ENCODE data around the gene CD79B. TPM values are rescaled to one million over a fixed set of nuclear protein-coding genes. Genes with fewer than 3 reads are reported as not detected.
A peak's percentile ranks its signal among the peaks of the same experiment; 100 is the strongest.

CD79B gene
- polyA plus RNA-seq, 1 of the 3 experiments (the other 2 are of a cell fraction) = 0.10 TPM

- H3K79me2 ChIP-seq (ENCODE audit: insufficient read depth) = no peaks in the 10 kb centered on the region
- peaks cover 6 to 12% of the 10 kb centered on the region in 2 experiments; a peak in 3 of 4 replicates for H3K4me1 ChIP-seq (ENCODE audit: control insufficient read depth in 1 of 2, insufficient read depth in 2 of 2, low read depth in 1 of 2, low read length in 1 of 2)
- no peaks in the 10 kb centered on the region for H3K9me3 ChIP-seq
- H3K36me3 ChIP-seq (replicated peaks in 1 of 2; ENCODE audit: control insufficient read depth in 1 of 2, insufficient read depth in 2 of 2, low read length in 1 of 2) = no peaks in the 10 kb centered on the region
- no peaks in the 10 kb centered on the region for H4K20me1 ChIP-seq (ENCODE audit: insufficient read depth)
- H3F3A ChIP-seq (replicated peaks; ENCODE audit: insufficient read depth) = no peaks in the 10 kb centered on the region
- 95% methylated on average over 14 of the region's 14 CpGs for WGBS (ENCODE audit: low lambda C conversion rate)
- no peak within 1 kb of the TSS for H3K9ac ChIP-seq
- H3K9me2 ChIP-seq = no peaks in the 10 kb centered on the region
- no peaks in the 10 kb centered on the region for H3K27me3 ChIP-seq (ENCODE audit: insufficient read depth)
- H3K27ac ChIP-seq (ENCODE audit: low read depth in 2 of 2, low read length in 1 of 2) = no peak within 1 kb of the TSS
- POLR2A ChIA-PET = no interaction called here
- no peak within 1 kb of the TSS for H2AFZ ChIP-seq (ENCODE audit: low read depth)
- H3K4me2 ChIP-seq = 0 out of 2 replicates have a peak within 1 kb of the TSS, but pooled peaks have one; percentile 56
- H3K4me3 ChIP-seq (ENCODE audit: low read depth in 2 of 2, low read length in 1 of 2) = no peak within 1 kb of the TSS
- CTCF ChIA-PET = interaction anchor here (1.2 to 3.1 kb wide), 5 partner anchors 17 to 56 kb away, joined by 4 to 14 read pairs (median 5); partner anchors contain the start of gene GH1
- no peak for DNase-seq
- no peak for TF ChIP-seq PBX3 (IDR thresholded peaks at IDR 0.05)
- TF ChIP-seq GABPA (IDR thresholded peaks at IDR 0.05; ENCODE audit: low read depth) = no peak
- TF ChIP-seq RXRA (IDR thresholded peaks at IDR 0.05; ENCODE audit: borderline replicate concordance, low read depth) = no peak
- TF ChIP-seq EZH2phosphoT487 (IDR thresholded peaks at IDR 0.05; ENCODE audit: borderline replicate concordance, low read depth) = no peak
- no peak for TF ChIP-seq EP300 (IDR thresholded peaks at IDR 0.05; ENCODE audit: borderline replicate concordance in 1 of 2, low read depth in 1 of 2, low read length in 1 of 2)
- no peak for TF ChIP-seq CHD2 (IDR thresholded peaks at IDR 0.05; ENCODE audit: low read length, partially characterized antibody)
- TF ChIP-seq POLR2AphosphoS5 (IDR thresholded peaks at IDR 0.05; ENCODE audit: low read depth, low read length) = no peak
- no peak for TF ChIP-seq RCOR1 (IDR thresholded peaks at IDR 0.05; ENCODE audit: low read length)
- no peak for TF ChIP-seq FOXJ3 (CRISPR knock-in tag; IDR thresholded peaks at IDR 0.05)
Measured at GRCh38 chr17:63972796-63973195, 40.7 kb upstream of the CD79B start, which contains the start of gene SCN4A. Gene SCN4A (minus strand): TSS chr17:63972918. CDS start chr17:63972841, 77 bp downstream.

- no peaks in the 10 kb centered on the region for H4K20me1 ChIP-seq (ENCODE audit: insufficient read depth)
- no peak for DNase-seq
- WGBS (ENCODE audit: low lambda C conversion rate) = 75% methylated on average over 10 of the region's 10 CpGs
- TF ChIP-seq NFIC (IDR thresholded peaks at IDR 0.05; ENCODE audit: borderline replicate concordance) (no peak), POLR2AphosphoS5 (IDR thresholded peaks at IDR 0.05; ENCODE audit: low read depth, low read length) (no peak), RCOR1 (IDR thresholded peaks at IDR 0.05; ENCODE audit: low read length) (no peak), MXI1 (IDR thresholded peaks at IDR 0.05; ENCODE audit: low read depth, low read length) (no peak), IRF3 (IDR thresholded peaks at IDR 0.05; ENCODE audit: low read depth, low read length) (no peak), EP300 (IDR thresholded peaks at IDR 0.05; ENCODE audit: borderline replicate concordance in 1 of 2, low read depth in 1 of 2, low read length in 1 of 2) (no peak), RXRA (IDR thresholded peaks at IDR 0.05; ENCODE audit: borderline replicate concordance, low read depth) (no peak), NRF1 (IDR thresholded peaks at IDR 0.05; ENCODE audit: low read depth, low read length) (no peak), USF2 (IDR thresholded peaks at IDR 0.05; ENCODE audit: borderline replicate concordance, low read depth, low read length) (no peak)
- no peaks in the 10 kb centered on the region for H3K36me3 ChIP-seq (replicated peaks in 1 of 2; ENCODE audit: control insufficient read depth in 1 of 2, insufficient read depth in 2 of 2, low read length in 1 of 2)
- no peaks in the 10 kb centered on the region for H3K27me3 ChIP-seq (ENCODE audit: insufficient read depth)
- H3F3A ChIP-seq (replicated peaks; ENCODE audit: insufficient read depth) = no peaks in the 10 kb centered on the region
- no peaks in the 10 kb centered on the region for H3K9me2 ChIP-seq
- H3K9me3 ChIP-seq = no peaks in the 10 kb centered on the region
- ChIA-PET POLR2A (no interaction called here), CTCF (interaction anchor here (1.1 to 4.1 kb wide), 5 partner anchors 18 to 164 kb away, joined by 3 to 22 read pairs (median 11); no protein-coding TSS in a partner anchor)
- H3K79me2 ChIP-seq (ENCODE audit: insufficient read depth) = no peaks in the 10 kb centered on the region
- no peak overlapping the region for H3K27ac ChIP-seq (ENCODE audit: low read depth in 2 of 2, low read length in 1 of 2)
- H3K4me3 ChIP-seq (ENCODE audit: low read depth in 2 of 2, low read length in 1 of 2) = no peak overlapping the region
- no peak overlapping the region for H2AFZ ChIP-seq (ENCODE audit: low read depth)
- peaks cover 4 to 6% of the 10 kb centered on the region in 2 experiments; a peak in 3 of 4 replicates for H3K4me1 ChIP-seq (ENCODE audit: control insufficient read depth in 1 of 2, insufficient read depth in 2 of 2, low read depth in 1 of 2, low read length in 1 of 2)
- no peak overlapping the region for H3K4me2 ChIP-seq
- no peak overlapping the region for H3K9ac ChIP-seq
Measured at GRCh38 chr17:63969278-63969677, 37.1 kb upstream of the CD79B start.
